Central memory CD8-positive, alpha-beta T cell (primary cell): Measurements from ENCODE around the gene ZNF425.
A peak's percentile ranks its signal among the peaks of the same experiment; 100 is the strongest.

Source experiments
- ATAC-seq: fragments of 150-1000 bp; cut with Tn5 transposase; replicated peaks from 2 replicates; pipeline ENCODE4 v1.10.0; 2022; ENCODE audit warnings: mild to moderate bottlenecking, moderate FRiP score, moderate number of reproducible peaks; ENCODE audit not compliant: poor library complexity, severe bottlenecking; ENCODE audit errors: extremely low read depth
- DNase-seq, 2 donors: peaks; one replicate each; pipeline ENCODE4 v3.0.0; 2021; ENCODE audit warnings: low spot score in 2 of 2
- H3K27ac Mint-ChIP-seq: one replicate; pipeline ENCODE4 v1.8.0; 2022; ENCODE audit warnings: low read depth, mild to moderate bottlenecking, moderate library complexity, mixed read lengths
- H3K27me3 Mint-ChIP-seq: one replicate; pipeline ENCODE4 v1.8.0; 2022; ENCODE audit warnings: mixed read lengths
- H3K36me3 Mint-ChIP-seq: one replicate; pipeline ENCODE4 v1.8.0; 2022; ENCODE audit warnings: mild to moderate bottlenecking, moderate library complexity, mixed read lengths; ENCODE audit not compliant: insufficient read depth
- H3K4me1 Mint-ChIP-seq: one replicate; pipeline ENCODE4 v1.8.0; 2022; ENCODE audit warnings: mixed read lengths
- H3K4me3 Mint-ChIP-seq: one replicate; pipeline ENCODE4 v1.8.0; 2022; ENCODE audit warnings: mild to moderate bottlenecking, moderate library complexity, mixed read lengths
- H3K9me3 Mint-ChIP-seq: one replicate; pipeline ENCODE4 v1.8.0; 2022; ENCODE audit warnings: mixed read lengths

The ZNF425 gene

DNA sequence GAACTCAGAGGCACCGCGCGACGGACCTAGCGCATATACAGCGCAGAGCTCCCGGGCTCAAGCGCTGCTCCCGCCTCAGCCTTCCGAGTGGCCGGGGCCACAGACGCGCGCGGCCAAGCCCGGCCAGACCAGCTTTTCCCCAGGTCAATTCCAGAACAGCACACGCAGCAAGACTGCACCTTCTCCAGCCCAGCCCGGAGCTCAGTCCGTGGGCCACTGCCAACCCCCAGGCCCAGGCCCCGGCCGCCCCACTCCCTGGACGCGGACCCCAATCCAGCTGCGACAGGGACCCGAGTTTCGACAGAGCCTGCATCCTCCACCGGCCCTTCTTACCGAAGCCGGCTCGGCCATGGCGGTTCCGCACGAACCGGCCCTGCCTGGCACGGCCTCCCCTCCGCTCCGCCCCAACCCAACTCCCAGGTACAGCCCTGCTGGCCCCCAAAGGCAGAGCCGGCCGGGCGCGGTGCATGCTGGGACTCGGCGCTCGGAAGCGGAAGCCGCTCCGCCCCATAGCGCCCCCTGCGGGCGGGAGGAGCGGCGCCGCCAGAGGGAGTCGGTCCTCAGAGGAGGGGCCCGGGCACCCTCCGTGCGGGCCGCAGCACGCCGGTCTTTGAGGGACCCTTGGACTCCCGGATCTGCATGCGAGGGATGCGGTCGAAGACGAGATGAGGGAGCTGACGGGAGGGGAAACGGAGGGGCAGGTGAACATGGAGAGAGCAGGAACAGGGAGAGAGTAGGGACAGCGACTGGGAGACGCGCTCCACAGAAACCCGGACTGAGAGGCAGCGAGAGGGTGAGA, at the start of gene ZNF425:
TSS of gene ZNF425 (minus strand) at position 462 of the 799 bp plus-strand sequence. CDS start at position 351, 111 bp downstream.
- no peaks in the 10 kb centered on the region for H3K27me3 Mint-ChIP-seq
- peak; percentile 87 for ATAC-seq

GRCh38 chr7:149175150-149175549, 49.0 kb upstream of the ZNF425 start:
- H3K27ac Mint-ChIP-seq = no peak overlapping the region
- H3K27me3 Mint-ChIP-seq = no peaks in the 10 kb centered on the region
- peaks cover 39% of the 10 kb centered on the region for H3K36me3 Mint-ChIP-seq
- ATAC-seq = no peak
- H3K4me1 Mint-ChIP-seq = no peaks in the 10 kb centered on the region
- H3K4me3 Mint-ChIP-seq = no peak overlapping the region
- no peaks in the 10 kb centered on the region for H3K9me3 Mint-ChIP-seq
- no peak for DNase-seq

More for the DNA sequence above, at the start of gene ZNF425:
- peak; percentile 85 to 92 for DNase-seq
- H3K9me3 Mint-ChIP-seq = peaks cover 5% of the 10 kb centered on the region
- H3K36me3 Mint-ChIP-seq = peaks cover 22% of the 10 kb centered on the region
- peak within 1 kb of the TSS; percentile 93 for H3K4me3 Mint-ChIP-seq
- H3K4me1 Mint-ChIP-seq = peaks cover 29% of the 10 kb centered on the region
- peak within 1 kb of the TSS; percentile 93 for H3K27ac Mint-ChIP-seq

- Mint-ChIP-seq H3K9me3 (no peaks in the 10 kb centered on the region), H3K36me3 (peaks cover 51% of the 10 kb centered on the region), H3K27ac (no peak overlapping the region), H3K27me3 (no peaks in the 10 kb centered on the region), H3K4me3 (no peak overlapping the region), H3K4me1 (no peaks in the 10 kb centered on the region)
- DNase-seq (no peak), ATAC-seq (no peak)
These were observed 46.4 kb upstream of the ZNF425 start for GRCh38 chr7:149172534-149172920.

DNA sequence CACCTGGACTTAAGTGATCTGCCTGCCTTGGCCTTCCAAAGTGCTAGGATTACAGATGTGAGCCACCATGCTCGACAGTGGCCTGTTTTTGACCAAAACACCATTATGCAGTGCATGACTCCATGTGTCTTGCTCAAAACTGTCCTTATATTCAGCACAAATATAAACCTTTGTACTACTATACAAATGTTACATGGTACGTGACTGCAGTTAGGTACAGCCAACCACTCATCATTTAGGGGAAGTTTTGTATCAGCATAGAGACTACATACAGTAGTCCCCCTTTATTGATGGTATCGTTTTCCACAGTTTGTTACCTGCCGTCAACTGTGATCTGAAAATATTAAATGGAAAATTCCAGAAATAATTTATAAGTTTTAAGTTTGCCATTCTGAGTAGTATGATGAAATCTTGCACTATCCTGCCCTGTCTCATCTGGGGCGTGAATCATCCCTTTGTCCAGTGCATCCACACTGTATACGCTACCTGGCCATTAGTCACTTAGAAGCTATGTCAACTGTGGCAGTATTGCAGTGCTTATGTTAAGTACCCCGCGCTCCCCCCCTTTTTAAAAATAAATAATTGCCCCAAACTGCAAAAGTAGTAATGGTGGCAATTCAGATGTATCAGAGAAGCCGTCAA, 45.9 kb upstream of the ZNF425 start:
- ATAC-seq = no peak
- no peak overlapping the region for H3K4me3 Mint-ChIP-seq
- H3K27me3 Mint-ChIP-seq = no peaks in the 10 kb centered on the region
- H3K27ac Mint-ChIP-seq = no peak overlapping the region
- no peaks in the 10 kb centered on the region for H3K4me1 Mint-ChIP-seq
- no peak for DNase-seq
- H3K9me3 Mint-ChIP-seq = no peaks in the 10 kb centered on the region
- peaks cover 53% of the 10 kb centered on the region for H3K36me3 Mint-ChIP-seq

DNA sequence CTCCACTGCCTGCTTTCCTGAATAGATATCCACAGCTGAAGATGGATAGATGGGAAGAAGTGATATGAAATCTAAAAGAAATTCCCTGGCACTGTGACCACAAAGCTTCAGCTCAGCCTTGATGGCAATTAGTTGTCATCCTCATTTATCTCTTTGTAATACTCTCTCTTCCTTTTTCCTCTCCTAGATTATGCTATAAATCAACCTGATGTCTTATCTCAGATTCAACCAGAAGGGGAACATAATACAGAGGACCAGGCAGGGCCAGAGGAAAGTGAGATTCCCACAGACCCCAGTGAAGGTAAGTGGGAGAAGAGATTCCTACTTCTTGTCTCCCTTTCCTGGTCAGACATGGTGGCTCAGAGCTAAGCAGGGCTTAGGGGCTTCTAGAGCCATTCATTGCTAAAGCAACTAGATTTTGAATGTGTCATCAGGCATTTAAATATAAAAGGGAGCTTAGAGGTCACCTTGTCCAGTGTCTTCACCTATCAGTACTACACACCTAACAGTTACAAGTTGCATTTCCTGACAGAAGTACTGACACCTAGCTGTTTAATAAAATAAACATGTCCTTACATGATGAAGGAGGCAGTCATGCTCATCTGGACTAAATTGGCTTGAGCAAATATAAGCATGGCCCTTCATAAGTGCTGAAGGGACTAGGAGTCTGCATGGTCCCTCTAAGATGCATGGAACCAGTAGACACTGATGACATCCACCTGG, 40.7 kb upstream of the ZNF425 start:
- no peaks in the 10 kb centered on the region for H3K27me3 Mint-ChIP-seq
- ATAC-seq (no peak), DNase-seq (no peak)
- H3K4me3 Mint-ChIP-seq = no peak overlapping the region
- peaks cover 63% of the 10 kb centered on the region for H3K36me3 Mint-ChIP-seq
- no peaks in the 10 kb centered on the region for H3K9me3 Mint-ChIP-seq
- H3K27ac Mint-ChIP-seq = peak overlapping the region; percentile 42
- no peaks in the 10 kb centered on the region for H3K4me1 Mint-ChIP-seq

DNA sequence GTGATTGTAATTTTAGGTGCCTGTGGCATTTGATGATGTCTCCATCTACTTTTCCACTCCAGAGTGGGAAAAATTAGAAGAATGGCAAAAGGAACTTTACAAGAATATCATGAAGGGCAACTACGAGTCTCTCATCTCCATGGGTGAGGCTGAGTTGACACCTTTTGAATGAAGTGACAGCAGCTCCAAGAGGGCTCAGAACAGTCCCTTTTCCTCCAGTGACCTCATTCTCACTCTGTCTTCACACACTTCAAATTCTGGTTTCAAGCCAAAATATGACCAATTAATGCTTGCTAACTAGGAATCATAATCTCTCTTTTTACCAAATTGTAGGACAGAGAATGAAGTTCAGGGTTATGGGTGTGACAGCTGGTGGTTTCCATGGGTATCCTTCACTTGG, 40.0 kb upstream of the ZNF425 start:
- Mint-ChIP-seq H3K9me3 (no peaks in the 10 kb centered on the region), H3K27me3 (no peaks in the 10 kb centered on the region), H3K36me3 (peaks cover 65% of the 10 kb centered on the region), H3K4me1 (no peaks in the 10 kb centered on the region), H3K27ac (peak overlapping the region; percentile 42), H3K4me3 (no peak overlapping the region)
- DNase-seq = no peak
- no peak for ATAC-seq

- peaks cover 49% of the 10 kb centered on the region for H3K36me3 Mint-ChIP-seq
- peak overlapping the region; percentile 64 for H3K27ac Mint-ChIP-seq
- ATAC-seq (no peak), DNase-seq (no peak)
- H3K4me3 Mint-ChIP-seq = no peak overlapping the region
- no peaks in the 10 kb centered on the region for H3K27me3 Mint-ChIP-seq
- H3K4me1 Mint-ChIP-seq = peaks cover 11% of the 10 kb centered on the region
- no peaks in the 10 kb centered on the region for H3K9me3 Mint-ChIP-seq
These were observed 35.2 kb upstream of the ZNF425 start for GRCh38 chr7:149161241-149161848.

- H3K4me3 Mint-ChIP-seq = no peak overlapping the region
- peaks cover 46% of the 10 kb centered on the region for H3K36me3 Mint-ChIP-seq
- H3K27ac Mint-ChIP-seq = no peak overlapping the region
- ATAC-seq (no peak), DNase-seq (no peak)
- H3K4me1 Mint-ChIP-seq = peaks cover 29% of the 10 kb centered on the region
- H3K27me3 Mint-ChIP-seq = no peaks in the 10 kb centered on the region
- H3K9me3 Mint-ChIP-seq = no peaks in the 10 kb centered on the region
These were observed 30.8 kb upstream of the ZNF425 start for GRCh38 chr7:149156898-149157297.

DNA sequence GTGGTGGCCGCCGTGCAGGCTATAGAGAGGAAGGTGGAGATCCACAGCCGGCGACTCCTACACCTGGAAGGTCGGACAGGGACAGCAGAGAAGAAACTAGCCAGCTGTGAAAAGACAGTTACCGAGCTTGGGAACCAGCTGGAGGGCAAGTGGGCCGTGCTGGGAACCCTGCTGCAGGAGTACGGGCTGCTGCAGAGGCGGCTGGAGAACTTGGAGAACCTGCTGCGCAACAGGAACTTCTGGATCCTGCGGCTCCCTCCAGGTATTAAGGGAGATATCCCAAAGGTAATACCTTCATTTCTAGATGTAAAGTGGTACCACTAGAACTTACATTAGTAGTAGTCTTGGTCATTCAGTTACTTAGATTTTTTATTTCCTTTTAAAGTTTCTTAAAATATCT, 27.9 kb upstream of the ZNF425 start:
- Mint-ChIP-seq H3K4me1 (peaks cover 42% of the 10 kb centered on the region), H3K27me3 (no peaks in the 10 kb centered on the region), H3K9me3 (no peaks in the 10 kb centered on the region), H3K27ac (no peak overlapping the region), H3K36me3 (peaks cover 42% of the 10 kb centered on the region), H3K4me3 (no peak overlapping the region)
- ATAC-seq (no peak), DNase-seq (no peak)

- no peaks in the 10 kb centered on the region for H3K9me3 Mint-ChIP-seq
- no peak overlapping the region for H3K4me3 Mint-ChIP-seq
- DNase-seq (no peak), ATAC-seq (no peak)
- H3K36me3 Mint-ChIP-seq = peaks cover 42% of the 10 kb centered on the region
- no peak overlapping the region for H3K27ac Mint-ChIP-seq
- H3K27me3 Mint-ChIP-seq = no peaks in the 10 kb centered on the region
- peaks cover 41% of the 10 kb centered on the region for H3K4me1 Mint-ChIP-seq
These were observed 27.2 kb upstream of the ZNF425 start for GRCh38 chr7:149153346-149153745.

DNA sequence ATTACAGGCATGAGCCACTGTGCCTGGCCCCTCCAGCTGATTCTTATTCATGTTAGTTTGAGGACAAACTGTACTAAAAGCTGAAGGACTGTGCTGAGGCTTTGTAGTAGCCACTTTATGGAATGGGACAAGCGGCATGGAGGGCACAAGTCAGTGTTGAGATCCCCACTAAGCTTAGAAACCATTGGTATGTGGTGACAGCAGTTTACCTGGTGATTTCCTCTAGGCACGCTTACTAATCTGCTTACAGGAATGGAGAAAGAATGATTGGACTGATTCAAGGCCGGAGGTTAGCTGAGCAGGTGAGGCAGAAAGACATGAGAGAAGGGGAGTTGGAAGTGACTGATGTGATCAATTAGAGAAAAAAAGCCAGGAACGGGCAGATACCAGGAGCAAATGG, 24.9 kb upstream of the ZNF425 start:
- H3K4me3 Mint-ChIP-seq = no peak overlapping the region
- ATAC-seq = no peak
- DNase-seq = no peak
- H3K9me3 Mint-ChIP-seq = no peaks in the 10 kb centered on the region
- peaks cover 32% of the 10 kb centered on the region for H3K36me3 Mint-ChIP-seq
- no peaks in the 10 kb centered on the region for H3K27me3 Mint-ChIP-seq
- H3K4me1 Mint-ChIP-seq = peaks cover 38% of the 10 kb centered on the region
- no peak overlapping the region for H3K27ac Mint-ChIP-seq
